ENCODE results near the gene DOCK7. TPM values are rescaled to one million over a fixed set of nuclear protein-coding genes. Genes with fewer than 3 reads are reported as not detected.

DOCK7 gene
- total and polyA plus RNA-seq, 12 donors, result 3.5 to 17.1 (median 11.2) TPM

- Histone ChIP-seq H3K4me1 (peaks cover 0 to 5% (median 0%) of the 10 kb centered on the region in 9 donors), H3K36me3 (peaks cover 0 to 99% (median 43%) of the 10 kb centered on the region in 9 donors)
These were observed 235.2 kb downstream of the DOCK7 start for GRCh38 chr1:62452951-62453350.

GRCh38 chr1:62450301-62450700, 237.9 kb downstream of the DOCK7 start:
- WGBS, 2 donors, result 74 to 82% methylated on average over 2 of the region's 2 CpGs
- ATAC-seq (no peak), DNase-seq (no peak)
- H3K4me3 ChIP-seq, result no peak overlapping the region
- TF ChIP-seq CTCF (IDR thresholded peaks at IDR 0.05), result no peak
- intact Hi-C loops (cut with DNase I), result no loop called here
- no peaks in the 10 kb centered on the region for H3K9me3 ChIP-seq
- H3K27me3 ChIP-seq, result no peaks in the 10 kb centered on the region
- peaks cover 0 to 5% (median 0%) of the 10 kb centered on the region in 9 donors for H3K4me1 ChIP-seq
- no peak overlapping the region for H3K27ac ChIP-seq
- peaks cover 0 to 100% (median 46%) of the 10 kb centered on the region in 9 donors for H3K36me3 ChIP-seq

More at GRCh38 chr1:62452951-62453350, 235.2 kb downstream of the DOCK7 start:
- Histone ChIP-seq H3K9me3 (no peaks in the 10 kb centered on the region), H3K27me3 (no peaks in the 10 kb centered on the region), H3K4me3 (no peak overlapping the region), H3K27ac (no peak overlapping the region)
- intact Hi-C loops (cut with DNase I), result no loop called here
- ATAC-seq (no peak), DNase-seq (no peak)
- TF ChIP-seq CTCF (IDR thresholded peaks at IDR 0.05), result no peak
- 91% methylated on average over 1 of the region's 1 CpG for WGBS, 2 donors

GRCh38 chr1:62448221-62448933, 239.8 kb downstream of the DOCK7 start:
- 93 to 98% methylated on average over 3 of the region's 3 CpGs for WGBS, 2 donors
- peaks cover 0 to 11% (median 0%) of the 10 kb centered on the region in 9 donors for H3K4me1 ChIP-seq
- ATAC-seq, result no peak
- H3K4me3 ChIP-seq, result no peak overlapping the region
- no peak for TF ChIP-seq CTCF (IDR thresholded peaks at IDR 0.05)
- H3K9me3 ChIP-seq, result no peaks in the 10 kb centered on the region
- no peak overlapping the region for H3K27ac ChIP-seq
- intact Hi-C loops (cut with DNase I), result no loop called here
- no peak for DNase-seq
- H3K27me3 ChIP-seq, result no peaks in the 10 kb centered on the region
- peaks cover 0 to 100% (median 32%) of the 10 kb centered on the region in 9 donors for H3K36me3 ChIP-seq

- intact Hi-C loops (cut with DNase I), result no loop called here
- peaks cover 0 to 95% (median 33%) of the 10 kb centered on the region in 9 donors for H3K36me3 ChIP-seq
These were observed 243.5 kb downstream of the DOCK7 start for GRCh38 chr1:62444701-62445100.

More at GRCh38 chr1:62444701-62445100, 243.5 kb downstream of the DOCK7 start:
- H3K27ac ChIP-seq, result no peak overlapping the region
- no peaks in the 10 kb centered on the region for H3K9me3 ChIP-seq
- no peaks in the 10 kb centered on the region for H3K27me3 ChIP-seq
- H3K4me3 ChIP-seq, result no peak overlapping the region
- no peak for DNase-seq
- TF ChIP-seq CTCF (IDR thresholded peaks at IDR 0.05), result no peak
- H3K4me1 ChIP-seq, result peaks cover 0 to 16% (median 4%) of the 10 kb centered on the region in 9 donors
- no peak for ATAC-seq
- 88 to 98% methylated on average over 1 of the region's 1 CpG for WGBS, 2 donors

Data from heart right ventricle (tissue), 16 donors.